Measurements from ENCODE around the gene ATG2B.

The ATG2B gene, protein sequence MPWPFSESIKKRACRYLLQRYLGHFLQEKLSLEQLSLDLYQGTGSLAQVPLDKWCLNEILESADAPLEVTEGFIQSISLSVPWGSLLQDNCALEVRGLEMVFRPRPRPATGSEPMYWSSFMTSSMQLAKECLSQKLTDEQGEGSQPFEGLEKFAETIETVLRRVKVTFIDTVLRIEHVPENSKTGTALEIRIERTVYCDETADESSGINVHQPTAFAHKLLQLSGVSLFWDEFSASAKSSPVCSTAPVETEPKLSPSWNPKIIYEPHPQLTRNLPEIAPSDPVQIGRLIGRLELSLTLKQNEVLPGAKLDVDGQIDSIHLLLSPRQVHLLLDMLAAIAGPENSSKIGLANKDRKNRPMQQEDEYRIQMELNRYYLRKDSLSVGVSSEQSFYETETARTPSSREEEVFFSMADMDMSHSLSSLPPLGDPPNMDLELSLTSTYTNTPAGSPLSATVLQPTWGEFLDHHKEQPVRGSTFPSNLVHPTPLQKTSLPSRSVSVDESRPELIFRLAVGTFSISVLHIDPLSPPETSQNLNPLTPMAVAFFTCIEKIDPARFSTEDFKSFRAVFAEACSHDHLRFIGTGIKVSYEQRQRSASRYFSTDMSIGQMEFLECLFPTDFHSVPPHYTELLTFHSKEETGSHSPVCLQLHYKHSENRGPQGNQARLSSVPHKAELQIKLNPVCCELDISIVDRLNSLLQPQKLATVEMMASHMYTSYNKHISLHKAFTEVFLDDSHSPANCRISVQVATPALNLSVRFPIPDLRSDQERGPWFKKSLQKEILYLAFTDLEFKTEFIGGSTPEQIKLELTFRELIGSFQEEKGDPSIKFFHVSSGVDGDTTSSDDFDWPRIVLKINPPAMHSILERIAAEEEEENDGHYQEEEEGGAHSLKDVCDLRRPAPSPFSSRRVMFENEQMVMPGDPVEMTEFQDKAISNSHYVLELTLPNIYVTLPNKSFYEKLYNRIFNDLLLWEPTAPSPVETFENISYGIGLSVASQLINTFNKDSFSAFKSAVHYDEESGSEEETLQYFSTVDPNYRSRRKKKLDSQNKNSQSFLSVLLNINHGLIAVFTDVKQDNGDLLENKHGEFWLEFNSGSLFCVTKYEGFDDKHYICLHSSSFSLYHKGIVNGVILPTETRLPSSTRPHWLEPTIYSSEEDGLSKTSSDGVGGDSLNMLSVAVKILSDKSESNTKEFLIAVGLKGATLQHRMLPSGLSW (N-terminal part only)
- total RNA-seq: 98.8 to 189 (median 158) reads per million in 4 experiments

- DNase-seq: peak; percentile 95
Observed at GRCh38 chr14:96362965-96363750, at the start of gene ATG2B, which contains the start of gene GSKIP. TSS of gene ATG2B (minus strand) at chr14:96363341. CDS start at chr14:96362976, 365 bp downstream. TSS of gene GSKIP (plus strand) at chr14:96363526. CDS start at chr14:96382248, 18,722 bp downstream.

DNA sequence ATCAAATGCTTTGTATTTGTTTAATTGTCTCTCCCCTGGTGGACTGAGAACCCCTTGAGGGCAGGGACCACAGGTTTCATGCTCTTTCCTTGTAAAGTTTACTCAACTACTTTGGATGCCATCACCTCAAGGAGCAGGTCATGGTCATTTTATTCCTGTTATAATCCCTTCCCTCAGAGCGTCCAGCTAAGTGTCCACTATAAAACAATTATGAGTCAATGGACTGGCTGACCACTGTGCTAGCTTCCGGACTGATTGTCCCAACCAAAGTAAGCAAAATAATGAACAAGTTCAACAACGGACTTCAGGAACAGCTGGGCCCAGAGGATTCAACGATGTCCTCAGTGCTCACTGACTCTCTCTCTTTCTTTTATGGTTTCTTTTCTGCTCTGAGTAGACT, 47.0 kb upstream of the ATG2B start:
- no peak for DNase-seq

DNA sequence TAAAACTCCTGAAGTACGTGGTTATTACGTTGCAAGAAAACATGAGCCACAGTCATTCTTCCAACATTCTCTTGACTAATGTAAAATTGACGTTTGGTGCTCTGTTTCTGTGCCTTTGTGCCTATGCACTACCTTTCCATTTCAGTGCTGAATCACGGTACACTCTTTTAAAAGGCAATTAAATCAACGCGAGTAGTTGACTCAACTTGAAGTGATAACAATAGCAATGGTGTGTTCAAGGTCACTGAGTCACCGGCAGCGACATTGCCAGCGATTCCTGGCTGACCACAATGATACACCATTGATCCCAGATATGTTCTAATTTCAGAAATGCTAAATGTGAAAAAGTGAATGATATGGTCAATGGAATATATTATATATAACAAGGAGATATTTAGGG, 46.6 kb upstream of the ATG2B start:
- DNase-seq: no peak

DNA sequence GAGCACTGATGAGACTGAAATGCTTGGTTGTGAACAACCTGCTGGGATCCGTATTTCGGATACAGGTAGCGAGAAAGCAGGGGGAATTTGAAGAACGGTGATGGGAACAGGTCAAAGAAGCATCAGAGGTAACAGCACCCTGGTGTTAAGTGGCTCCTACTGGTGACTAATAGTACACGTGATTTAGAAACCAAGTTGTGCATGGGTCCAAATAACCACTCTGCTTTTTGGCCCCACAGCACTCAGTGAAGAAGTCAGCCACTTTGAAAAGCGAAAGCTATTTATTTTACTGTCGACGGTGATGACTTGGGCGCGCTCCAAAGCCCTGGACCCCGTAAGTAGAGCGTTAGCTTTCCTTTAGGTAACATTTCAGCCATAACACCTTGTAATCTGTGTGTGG, 45.5 kb upstream of the ATG2B start:
- DNase-seq: no peak

- DNase-seq: no peak
Observed at GRCh38 chr14:96407935-96408570, 44.9 kb upstream of the ATG2B start.

- no peak for DNase-seq
Observed at GRCh38 chr14:96405677-96406076, 42.5 kb upstream of the ATG2B start.

DNA sequence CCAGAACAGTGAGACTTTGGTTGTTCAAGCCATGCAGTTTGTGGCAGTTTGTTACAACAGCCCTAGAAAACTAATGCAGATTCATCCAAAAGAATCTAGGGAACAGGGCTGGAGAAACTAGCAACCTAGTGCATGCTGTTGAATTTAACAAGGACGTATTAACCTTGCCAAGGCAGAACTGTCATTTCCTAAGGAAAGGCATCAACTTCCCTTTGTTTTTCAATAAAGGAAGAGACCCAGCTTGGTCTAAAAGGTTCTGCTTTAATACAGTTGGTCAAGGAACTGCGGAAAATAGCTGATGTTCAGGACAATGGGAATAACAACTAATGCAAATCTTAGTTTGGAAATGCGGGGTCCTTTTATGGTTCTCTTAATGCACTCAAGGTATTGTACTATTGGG, 40.3 kb upstream of the ATG2B start:
- no peak for DNase-seq

DNA sequence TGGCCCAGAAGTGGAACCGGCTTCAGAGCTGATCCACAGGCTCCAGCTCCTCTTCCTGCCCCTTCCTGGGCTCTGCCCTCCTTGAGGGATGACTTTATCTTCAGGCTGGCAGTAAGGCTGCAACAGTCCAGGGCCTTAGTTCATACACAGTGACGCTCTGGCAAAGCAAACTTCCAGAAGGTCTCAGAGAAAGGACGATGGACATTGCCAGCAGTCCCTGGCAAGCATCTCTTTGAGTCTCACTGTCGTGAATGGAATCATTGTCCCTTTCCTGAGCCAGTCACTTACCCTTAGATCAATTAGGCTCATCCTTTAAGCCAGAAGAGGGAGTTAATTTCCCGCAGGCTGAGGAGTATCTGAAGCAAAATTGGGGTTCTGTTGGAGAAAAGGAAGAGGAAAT, 37.4 kb upstream of the ATG2B start:
- no peak for DNase-seq

- DNase-seq: no peak
Observed at GRCh38 chr14:96399405-96399804, 36.3 kb upstream of the ATG2B start.

GRCh38 chr14:96398921-96399320, 35.8 kb upstream of the ATG2B start:
- DNase-seq: no peak

- no peak for DNase-seq
Observed at GRCh38 chr14:96398432-96398831, 35.3 kb upstream of the ATG2B start.

DNA sequence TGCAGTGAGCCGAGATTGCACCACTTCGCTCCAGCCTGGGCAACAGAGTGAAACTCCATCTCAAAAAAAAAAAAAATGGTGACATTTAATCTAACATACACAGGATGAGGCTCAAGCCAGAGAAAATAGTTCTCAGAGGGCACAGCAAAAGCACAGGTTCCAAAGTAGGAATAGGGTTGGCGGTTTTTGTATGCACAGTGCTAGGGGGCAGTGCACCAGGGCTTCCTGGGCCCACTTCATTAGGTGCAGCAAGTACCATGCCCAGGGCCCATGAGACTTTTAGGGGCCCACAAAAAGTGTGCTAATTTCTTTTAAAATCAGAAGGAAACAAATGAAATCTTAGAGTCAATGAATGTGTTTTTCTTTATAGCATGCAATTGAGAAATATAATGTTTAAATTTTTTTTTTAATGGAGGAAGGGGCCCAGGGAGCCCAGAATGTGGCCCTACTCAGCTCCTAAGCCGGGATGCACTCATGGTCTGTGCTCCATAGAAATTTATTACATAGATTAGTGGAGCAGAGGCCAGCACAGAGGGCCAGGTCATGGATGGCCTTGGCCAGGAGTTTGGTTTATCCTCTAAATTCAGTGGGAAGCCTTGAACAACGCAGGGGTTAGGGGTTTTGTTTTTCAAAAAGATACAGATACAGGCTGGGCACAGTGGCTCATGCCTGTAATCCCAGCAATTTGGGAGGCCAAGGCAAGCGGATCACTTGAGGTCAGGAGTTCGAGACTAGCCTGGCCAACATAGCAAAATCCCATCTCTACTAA, 31.1 kb upstream of the ATG2B start:
- DNase-seq: no peak

DNA sequence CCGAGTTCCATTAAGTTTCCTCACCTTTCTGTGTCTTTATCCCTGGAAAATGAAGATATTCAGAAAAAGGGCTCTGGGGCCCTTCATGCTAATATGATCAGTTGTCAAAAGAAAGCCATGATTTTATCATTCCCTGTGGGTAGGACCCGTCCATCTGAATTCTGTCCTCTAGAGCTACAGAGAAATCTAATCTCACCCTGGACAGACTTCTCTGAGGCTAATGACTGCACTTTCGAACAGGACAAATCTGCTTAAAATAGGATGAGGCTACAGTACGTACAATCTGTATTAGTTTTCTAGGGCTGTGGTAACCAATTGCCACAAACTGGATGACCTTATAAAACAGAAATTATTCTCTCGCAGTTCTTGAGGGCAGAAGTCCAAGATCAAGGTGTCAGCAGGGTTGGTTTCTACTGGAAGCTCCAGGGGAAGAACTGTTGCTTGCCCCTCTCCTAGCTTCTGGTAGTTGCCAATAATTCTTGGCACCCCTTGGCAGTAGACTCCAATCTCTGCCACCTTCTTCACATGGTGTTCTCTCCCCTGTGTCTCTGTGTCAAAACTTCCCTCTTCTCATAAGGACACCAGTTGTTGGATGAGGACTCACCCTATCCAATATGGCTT, 30.0 kb upstream of the ATG2B start:
- no peak for DNase-seq

DNA sequence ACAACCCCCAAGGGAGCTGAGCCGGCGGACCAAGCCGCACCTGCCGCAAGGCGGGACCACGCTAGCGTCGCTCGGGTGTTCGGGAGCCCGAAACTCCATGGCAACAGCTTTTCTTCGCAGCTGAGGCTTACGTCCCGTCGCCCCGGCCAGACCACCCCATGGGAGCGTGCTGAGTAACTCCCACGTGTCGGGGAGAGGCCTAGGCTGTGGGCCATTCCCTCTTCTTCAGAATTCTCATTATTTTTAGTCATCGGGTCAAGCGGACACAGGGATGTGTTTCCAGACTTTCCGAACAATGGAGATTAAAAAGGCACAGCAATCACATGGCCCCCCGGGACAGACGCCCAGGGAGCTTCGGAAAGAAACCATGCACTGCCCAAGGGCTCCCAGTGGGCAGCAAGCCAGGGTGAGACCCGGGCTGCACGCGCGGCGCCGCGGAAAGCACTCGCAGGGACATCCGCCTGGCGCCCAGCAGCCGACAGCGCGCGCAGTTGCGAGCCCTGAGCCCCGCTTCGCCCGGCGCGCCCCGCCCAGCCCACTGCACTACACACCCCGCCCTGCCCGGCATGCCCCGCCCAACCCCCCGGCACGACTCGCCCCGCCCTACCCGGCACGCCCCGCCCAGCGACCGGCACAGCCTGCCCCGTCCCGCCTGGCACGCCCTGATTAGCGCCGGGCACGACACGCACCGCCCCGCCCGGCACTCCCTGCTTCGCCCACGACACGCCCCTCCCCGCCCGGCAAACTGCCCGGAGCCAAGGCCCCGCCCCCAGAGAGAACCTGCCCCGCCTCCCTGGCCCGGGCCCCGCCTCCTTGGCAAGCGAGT, 28.4 kb upstream of the ATG2B start:
- peak; percentile 99 for DNase-seq

- DNase-seq: no peak
Observed at GRCh38 chr14:96390965-96391292, 27.8 kb upstream of the ATG2B start.

DNA sequence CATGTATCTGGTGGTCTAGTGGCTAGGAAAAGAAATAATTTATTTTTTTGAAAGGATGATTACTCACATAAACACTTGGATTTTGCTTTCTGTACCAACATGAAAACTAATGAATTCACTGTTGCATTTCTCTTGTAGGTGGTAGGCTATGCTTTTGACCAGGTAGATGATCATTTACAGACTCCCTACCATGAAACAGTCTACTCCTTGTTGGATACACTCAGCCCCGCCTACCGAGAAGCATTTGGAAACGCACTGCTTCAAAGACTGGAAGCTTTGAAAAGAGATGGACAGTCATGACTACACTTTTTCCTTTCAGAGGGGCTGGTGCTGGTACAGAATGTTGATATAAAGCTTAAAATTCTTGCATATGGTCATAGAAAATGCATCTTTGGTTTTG, 22.2 kb upstream of the ATG2B start:
- no peak for DNase-seq

DNA sequence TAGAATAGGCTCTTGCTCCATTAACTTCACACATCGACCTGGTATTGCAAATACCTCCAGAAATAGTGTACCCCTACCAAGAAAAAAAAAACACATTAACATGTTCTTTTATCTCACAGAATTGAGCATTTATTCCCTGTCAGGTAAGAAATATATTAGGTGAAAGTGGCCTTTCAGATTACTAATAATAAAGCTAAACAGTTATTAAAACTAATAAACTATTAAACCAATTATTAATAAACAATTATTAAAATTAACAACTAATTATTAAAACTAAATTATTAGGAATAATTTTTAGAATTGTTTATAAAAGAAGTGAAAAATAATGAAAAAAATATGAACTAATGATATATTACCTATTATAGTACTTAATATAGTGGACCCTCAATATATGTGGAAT, 21.6 kb upstream of the ATG2B start:
- no peak for DNase-seq

GRCh38 chr14:96384053-96384452, 20.9 kb upstream of the ATG2B start:
- DNase-seq: no peak

DNA sequence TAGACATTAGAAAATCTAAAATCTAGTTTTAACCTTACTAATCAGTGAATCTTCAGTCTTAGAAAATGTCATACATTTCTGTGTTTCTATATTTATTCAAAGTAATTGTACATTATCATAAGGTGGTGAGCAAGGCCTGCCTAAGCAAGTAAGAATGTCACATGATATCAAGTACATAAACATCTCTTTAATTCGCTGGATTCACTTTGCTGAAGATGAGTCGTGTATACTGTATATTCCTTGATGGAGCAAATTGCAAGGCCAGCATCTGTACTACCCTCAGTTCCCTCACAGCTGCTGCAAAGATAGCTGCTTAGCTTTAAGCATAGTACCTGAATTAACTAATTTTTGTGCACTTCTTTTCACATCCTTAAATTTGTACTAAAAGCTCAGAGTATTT, 20.3 kb upstream of the ATG2B start:
- no peak for DNase-seq

- DNase-seq: no peak
Observed at GRCh38 chr14:96380735-96381134, 17.6 kb upstream of the ATG2B start.
